IMR-90 (cell line): Measurements from ENCODE around the gene CHTF8. TPM values are rescaled to one million over a fixed set of nuclear protein-coding genes. Genes with fewer than 3 reads are reported as not detected.

Experiments used
- ATAC-seq: fragments of 200-7000 bp; cut with Tn5 transposase; 2 replicates; pipeline ENCODE4 v1.9.1; 2020; ENCODE audit warnings: low read depth, mild to moderate bottlenecking, moderate library complexity
- BruUV-seq: library from RNA; stranded (reverse); fragments of 400-500 nt; replicated peaks from 2 replicates; lab custom pipeline; 2021; lab: Mats Ljungman, UMichigan
- CTCF ChIA-PET: fragments of 300-600 bp; formaldehyde crosslinking; extraction: SDS; loops from one replicate; lab custom pipeline; 2021; ENCODE audit warnings: antibody characterized with exemption; lab: Yijun Ruan, JAX
- POLR2A ChIA-PET: fragments of 300-600 bp; sonication (Branson Sonifier 250); formaldehyde crosslinking; loops from one replicate; lab custom pipeline; 2022; ENCODE audit warnings: antibody characterized with exemption; ENCODE audit not compliant: unreplicated experiment; lab: Charles Lee
- DNase-seq: peaks from one replicate; pipeline ENCODE4 v3.0.0; 2013
- H2AFZ ChIP-seq: replicated peaks from 2 replicates; pipeline ENCODE3; 2013; ENCODE audit warnings: low read length, mild to moderate bottlenecking; ENCODE audit not compliant: poor library complexity
- H2AK5ac ChIP-seq: 2 replicates; pipeline ENCODE4 v1.6.1; 2013; ENCODE audit warnings: low read depth, low read length, inconsistent platforms
- H2AK9ac ChIP-seq: replicated peaks from 2 replicates; pipeline ENCODE3; 2013; ENCODE audit warnings: mild to moderate bottlenecking, low read depth, low read length, moderate library complexity; ENCODE audit not compliant: poor library complexity
- H2BK120ac ChIP-seq: 2 replicates; pipeline ENCODE4 v1.6.1; 2013; ENCODE audit warnings: low read depth, low read length, inconsistent platforms
- H2BK15ac ChIP-seq: 3 replicates; pipeline ENCODE4 v1.6.1; 2013; ENCODE audit warnings: low read depth, low read length, inconsistent platforms
- H2BK20ac ChIP-seq: 2 replicates; pipeline ENCODE4 v1.6.1; 2013; ENCODE audit warnings: low read depth, mild to moderate bottlenecking, inconsistent platforms, low read length, moderate library complexity
- H2BK5ac ChIP-seq: 2 replicates; pipeline ENCODE4 v1.6.1; 2013; ENCODE audit warnings: mild to moderate bottlenecking, low read depth, low read length, inconsistent platforms; ENCODE audit not compliant: poor library complexity, severe bottlenecking
- H3K14ac ChIP-seq: replicated peaks from 2 replicates; pipeline ENCODE4 v1.6.1; 2013; ENCODE audit warnings: low read depth, low read length, inconsistent platforms
- H3K18ac ChIP-seq: 2 replicates; pipeline ENCODE4 v1.6.1; 2013; ENCODE audit warnings: low read depth, low read length, control low read depth
- H3K23ac ChIP-seq: 2 replicates; pipeline ENCODE4 v1.6.1; 2013; ENCODE audit warnings: low read depth, low read length, inconsistent platforms
- H3K27ac ChIP-seq: 2 replicates; pipeline ENCODE4 v1.5.1; 2013; ENCODE audit warnings: mild to moderate bottlenecking, control low read depth, low read length; ENCODE audit not compliant: insufficient read depth
- H3K27me3 ChIP-seq: 2 replicates; pipeline ENCODE4 v1.6.1; 2013; ENCODE audit warnings: low read length; ENCODE audit not compliant: control insufficient read depth, insufficient read depth
- H3K36me3 ChIP-seq: 2 replicates; pipeline ENCODE4 v1.6.1; 2013; ENCODE audit warnings: low read length, mixed read lengths; ENCODE audit not compliant: control insufficient read depth, insufficient read depth
- H3K4ac ChIP-seq: 2 replicates; pipeline ENCODE4 v1.6.1; 2013; ENCODE audit warnings: low read depth, low read length, inconsistent platforms
- H3K4me1 ChIP-seq: 2 replicates; pipeline ENCODE4 v1.6.1; 2013; ENCODE audit warnings: low read length, mixed read lengths; ENCODE audit not compliant: control insufficient read depth, insufficient read depth
- H3K4me2 ChIP-seq: 2 replicates; pipeline ENCODE4 v1.6.1; 2013; ENCODE audit warnings: low read depth, mild to moderate bottlenecking, control low read depth, low read length, moderate library complexity
- H3K4me3 ChIP-seq: 2 replicates; pipeline ENCODE4 v1.5.1; 2013; ENCODE audit warnings: low read depth, mild to moderate bottlenecking, control low read depth, low read length, moderate library complexity; ENCODE audit not compliant: insufficient read depth
- H3K56ac ChIP-seq: 2 replicates; pipeline ENCODE4 v1.6.1; 2013; ENCODE audit warnings: low read length, inconsistent platforms; ENCODE audit not compliant: insufficient read depth; ENCODE audit errors: extremely low read depth
- H3K79me1 ChIP-seq, 2 experiments: 2 replicates each; pipeline ENCODE4 v1.6.1; 2013; ENCODE audit warnings: low read length in 2 of 2, inconsistent platforms in 1 of 2, low read depth in 1 of 2
- H3K9ac ChIP-seq: 2 replicates; pipeline ENCODE4 v1.6.1; 2013; ENCODE audit warnings: low read depth, low read length, control low read depth
- H3K9me1 ChIP-seq: 2 replicates; pipeline ENCODE4 v1.6.1; 2013; ENCODE audit warnings: low read length, inconsistent platforms; ENCODE audit not compliant: insufficient read depth
- H3K9me3 ChIP-seq: 2 replicates; pipeline ENCODE4 v1.6.1; 2013; ENCODE audit warnings: low read length; ENCODE audit not compliant: control insufficient read depth, insufficient read depth
- H4K20me1 ChIP-seq: 2 replicates; pipeline ENCODE4 v1.6.1; 2013; ENCODE audit warnings: low read length, inconsistent platforms; ENCODE audit not compliant: insufficient read depth
- H4K5ac ChIP-seq: 2 replicates; pipeline ENCODE4 v1.6.1; 2013; ENCODE audit warnings: mild to moderate bottlenecking, low read depth, low read length, control low read depth
- H4K8ac ChIP-seq, 2 experiments: 2 replicates each; pipeline ENCODE4 v1.6.1; 2013; ENCODE audit warnings: low read depth in 2 of 2, low read length in 2 of 2, control low read depth in 1 of 2, inconsistent platforms in 1 of 2
- H4K91ac ChIP-seq: 2 replicates; pipeline ENCODE4 v1.6.1; 2013; ENCODE audit warnings: low read depth, low read length, inconsistent platforms; ENCODE audit not compliant: insufficient read depth
- BHLHE40 ChIP-seq: fragments of 150-350 bp; IDR thresholded peaks from 2 replicates; pipeline ENCODE4 v1.6.1; 2016; ENCODE audit warnings: mild to moderate bottlenecking, low read depth, low read length
- CEBPB ChIP-seq: IDR thresholded peaks from 2 replicates; pipeline ENCODE4 v1.6.1; 2012; ENCODE audit warnings: low read depth, low read length, improper control_type of control experiment
- CHD1 ChIP-seq: IDR thresholded peaks from 2 replicates; pipeline ENCODE4 v1.6.1; 2012; ENCODE audit warnings: low read depth, low read length, improper control_type of control experiment
- CTCF ChIP-seq: conservative IDR thresholded peaks from 2 replicates; pipeline ENCODE4 v1.5.1; 2012; ENCODE audit warnings: mild to moderate bottlenecking, low read depth, low read length, improper control_type of control experiment
- ELK1 ChIP-seq: fragments of 150-350 bp; IDR thresholded peaks from 2 replicates; pipeline ENCODE4 v1.6.1; 2016; ENCODE audit warnings: low read depth, mild to moderate bottlenecking, low read length, moderate library complexity, borderline replicate concordance
- FOS ChIP-seq: fragments of 150-350 bp; IDR thresholded peaks from 2 replicates; pipeline ENCODE4 v1.6.1; 2016; ENCODE audit warnings: low read depth, low read length
- MAFK ChIP-seq: IDR thresholded peaks from 2 replicates; pipeline ENCODE4 v1.6.1; 2012; ENCODE audit warnings: low read depth, low read length, improper control_type of control experiment
- MAZ ChIP-seq: IDR thresholded peaks from 2 replicates; pipeline ENCODE4 v1.6.1; 2012; ENCODE audit warnings: low read depth, mild to moderate bottlenecking, low read length, improper control_type of control experiment, moderate library complexity, borderline replicate concordance
- NFE2L2 ChIP-seq: fragments of 150-350 bp; IDR thresholded peaks from 2 replicates; pipeline ENCODE4 v1.6.1; 2016; ENCODE audit warnings: low read depth, mild to moderate bottlenecking, low read length
- POLR2A ChIP-seq: IDR thresholded peaks from 2 replicates; pipeline ENCODE4 v1.6.1; 2012; ENCODE audit warnings: mild to moderate bottlenecking, low read depth, low read length
- RAD21 ChIP-seq: IDR thresholded peaks from 2 replicates; pipeline ENCODE4 v1.6.1; 2012; ENCODE audit warnings: low read length, improper control_type of control experiment
- SMC3 ChIP-seq: fragments of 150-350 bp; IDR thresholded peaks from 2 replicates; pipeline ENCODE4 v1.6.1; 2016; ENCODE audit warnings: low read depth, mild to moderate bottlenecking, antibody characterized with exemption, low read length, moderate library complexity
- USF2 ChIP-seq: fragments of 150-350 bp; IDR thresholded peaks from 2 replicates; pipeline ENCODE4 v1.6.1; 2017; ENCODE audit warnings: mild to moderate bottlenecking, antibody characterized with exemption, low read length, low read depth
- WGBS, 2 experiments: methylation state at CpG; one replicate each; pipeline versions ENCODE4 v1.1.5 to v1.1.7; 2013; ENCODE audit warnings: missing lambda C conversion rate in 2 of 2; ENCODE audit not compliant: insufficient read length in 1 of 2; ENCODE audit errors: extremely low coverage in 2 of 2; 5-methylcytosine and 5-hydroxymethylcytosine counted together
- dilution Hi-C: fragments of 300-500 bp; cut with HindIII; formaldehyde crosslinking; loops from one replicate; pipeline ENCODE4 v1.14.3; 2018; ENCODE audit warnings: low sequenced_read_pairs; ENCODE audit not compliant: unreplicated experiment
- in situ Hi-C: fragments of 300-500 bp; cut with MboI; formaldehyde crosslinking; loops from 3 replicates; pipeline ENCODE4 v1.14.3; 2019; ENCODE audit warnings: low sequenced_read_pairs, inconsistent platforms, mixed read lengths
- intact Hi-C: fragments of 100-400 bp; cut with micrococcal nuclease; formaldehyde crosslinking; loops from 2 replicates; pipeline ENCODE4 v1.10.0; 2022
- polyA plus RNA-seq, 3 experiments: library from polyadenylated mRNA; depleted of rRNA; stranded (reverse); fragments of >200 nt; gene quantifications; 2 replicates each; pipeline ENCODE4 v1.2.3, GENCODE V29; 2012; ENCODE audit warnings: low replicate concordance in 1 of 3
- total RNA-seq: library from RNA; depleted of rRNA; stranded (reverse); fragments of >200 nt; gene quantifications from 2 replicates; pipeline ENCODE4 v1.2.3, GENCODE V29; 2012

Gene CHTF8
- total and polyA plus RNA-seq, 2 of the 4 experiments (the other 2 are of a cell fraction), result 47.1 to 122 TPM

GRCh38 chr16:69094501-69094900 lies 37.9 kb downstream of the CHTF8 start:
- no peak overlapping the region for H2BK120ac ChIP-seq
- H3K4me3 ChIP-seq, result no peak overlapping the region
- no peak overlapping the region for H3K56ac ChIP-seq
- no peak overlapping the region for H3K4ac ChIP-seq
- DNase-seq, result no peak
- no peak overlapping the region for H2BK5ac ChIP-seq
- no peak overlapping the region for H4K5ac ChIP-seq
- no peak overlapping the region for H2BK20ac ChIP-seq
- 50% methylated on average over 1 of the region's 5 CpGs; no CpG with 5 or more reads in 1 of the 2 experiments for WGBS, 2 experiments
- no peak overlapping the region for H3K9ac ChIP-seq
- no TSS peak for BruUV-seq
- H2AK9ac ChIP-seq, result no peak overlapping the region
- H2AK5ac ChIP-seq, result no peak overlapping the region
- H3K9me1 ChIP-seq, result no peaks in the 10 kb centered on the region; the same call in 1 of the 2 replicates
- H3K9me3 ChIP-seq, result no peaks in the 10 kb centered on the region
- ATAC-seq, result no peak
- H3K14ac ChIP-seq, result no peak overlapping the region
- H3K18ac ChIP-seq, result no peak overlapping the region
- H3K4me2 ChIP-seq, result no peak overlapping the region
- no peak overlapping the region for H3K27ac ChIP-seq
- H4K20me1 ChIP-seq, result no peaks in the 10 kb centered on the region
- H2AFZ ChIP-seq, result no peak overlapping the region
- in situ Hi-C loops (no loop called here), intact Hi-C loops (no loop called here), dilution Hi-C loops (no loop called here)
- ChIA-PET CTCF (interaction anchor here (0.6 kb wide), 1 partner anchor 184 kb away, joined by 3 read pairs; no protein-coding TSS in a partner anchor), POLR2A (no interaction called here)
- H3K36me3 ChIP-seq, result no peaks in the 10 kb centered on the region
- TF ChIP-seq NFE2L2 (no peak), ELK1 (no peak), MAFK (no peak), RAD21 (no peak), CEBPB (no peak), FOS (no peak), SMC3 (no peak), MAZ (no peak), USF2 (no peak), BHLHE40 (no peak), CTCF (no peak), POLR2A (no peak), CHD1 (no peak)
- no peak overlapping the region for H4K91ac ChIP-seq
- no peaks in the 10 kb centered on the region for H3K27me3 ChIP-seq
- H3K23ac ChIP-seq, result no peak overlapping the region
- no peaks in the 10 kb centered on the region for H3K79me1 ChIP-seq
- peaks cover 5% of the 10 kb centered on the region; the same call in 1 of the 2 replicates for H3K4me1 ChIP-seq
- no peak overlapping the region for H4K8ac ChIP-seq
- no peak overlapping the region for H2BK15ac ChIP-seq
